HepG2 (cell line): ENCODE results near the gene AGT. TPM values are rescaled to one million over a fixed set of nuclear protein-coding genes. Genes with fewer than 3 reads are reported as not detected.

Experiments used
- ATAC-seq: fragments of 200-7000 bp; cut with Tn5 transposase; 3 replicates; pipeline ENCODE4 v1.9.1; 2020; ENCODE audit warnings: mild to moderate bottlenecking, moderate library complexity
- BruUV-seq: library from RNA; stranded (reverse); fragments of 400-500 nt; replicated peaks from 2 replicates; lab custom pipeline; 2021; lab: Mats Ljungman, UMichigan
- CTCF ChIA-PET: fragments of 300-600 bp; formaldehyde crosslinking; extraction: SDS; loops from one replicate; lab custom pipeline; 2021; ENCODE audit warnings: low total read pairs, inconsistent platforms, low intra/inter-chr PET ratio; lab: Yijun Ruan, JAX
- POLR2A ChIA-PET: fragments of 350-600 bp; sonication (Branson Sonifier 250); formaldehyde crosslinking; loops from one replicate; lab custom pipeline; 2020; ENCODE audit warnings: antibody characterized with exemption, inconsistent platforms; lab: Yijun Ruan, JAX
- DNase-seq: peaks from one replicate; pipeline ENCODE4 v3.0.0-alpha.2; 2015; ENCODE audit warnings: low spot score
- FAIRE-seq: peaks from 3 replicates; lab custom pipeline; 2011; peaks lifted over from hg19 to GRCh38; lab: Jason Lieb, UNC
- H2AFZ ChIP-seq: one replicate; pipeline ENCODE4 v1.6.1; 2011; ENCODE audit warnings: low read length, inconsistent platforms
- H3K27ac ChIP-seq: fragments of 300-600 bp; 3 replicates; pipeline ENCODE4 v1.8.0; 2011; ENCODE audit warnings: mixed run types, mild to moderate bottlenecking, mixed read lengths, low read length, inconsistent platforms; ENCODE audit not compliant: insufficient read depth; ENCODE audit errors: extremely low read length
- H3K27me3 ChIP-seq, 2 experiments: fragments of 200-600 bp in 1 of 2; 2 replicates in 1 of 2; 3 replicates in 1 of 2; pipeline versions ENCODE4 v1.6.0 to v1.8.0; 2011; ENCODE audit warnings: low read length in 2 of 2, mild to moderate bottlenecking in 2 of 2, moderate library complexity in 2 of 2, inconsistent platforms in 1 of 2; ENCODE audit not compliant: insufficient read depth in 2 of 2, control insufficient read depth in 1 of 2
- H3K36me3 ChIP-seq, 2 experiments: fragments of 200-600 bp in 1 of 2; replicated peaks in 1 of 2; 2 replicates in 1 of 2; 3 replicates in 1 of 2; pipeline versions ENCODE4 v1.5.1 to v1.8.0; 2011; ENCODE audit warnings: low read length in 2 of 2, inconsistent platforms in 1 of 2; ENCODE audit not compliant: insufficient read depth in 2 of 2, control insufficient read depth in 1 of 2
- H3K4me1 ChIP-seq: 2 replicates; pipeline ENCODE4 v1.5.1; 2012; ENCODE audit warnings: low read length, inconsistent platforms; ENCODE audit not compliant: insufficient read depth
- H3K4me2 ChIP-seq: 2 replicates; pipeline ENCODE4 v1.6.0; 2011; ENCODE audit warnings: low read depth, low read length, inconsistent platforms
- H3K4me3 ChIP-seq, 3 experiments: fragments of 200-600 bp in 1 of 3; sonication (generic), shearing (Covaris generic) in 1 of 3; replicated peaks in 1 of 3; 2 replicates each; pipeline ENCODE4 v1.5.1; 2011 to 2016; ENCODE audit warnings: low read length in 3 of 3, inconsistent platforms in 2 of 3, low read depth in 2 of 3, mild to moderate bottlenecking in 2 of 3, control low read depth in 1 of 3, mixed read lengths in 1 of 3; ENCODE audit not compliant: insufficient read depth in 1 of 3
- H3K79me2 ChIP-seq: one replicate; pipeline ENCODE4 v1.6.1; 2011; ENCODE audit warnings: low read length, inconsistent platforms; ENCODE audit not compliant: insufficient read depth
- H3K9ac ChIP-seq: 2 replicates; pipeline ENCODE4 v1.6.0; 2011; ENCODE audit warnings: mild to moderate bottlenecking, low read depth, low read length, inconsistent platforms; ENCODE audit not compliant: insufficient read depth
- H3K9me3 ChIP-seq: 2 replicates; pipeline ENCODE4 v1.5.1; 2012; ENCODE audit warnings: mild to moderate bottlenecking, low read length
- H4K20me1 ChIP-seq: 2 replicates; pipeline ENCODE4 v1.6.0; 2011; ENCODE audit warnings: inconsistent platforms, mild to moderate bottlenecking, low read length, moderate library complexity; ENCODE audit not compliant: insufficient read depth
- AKAP8 ChIP-seq: sonication (generic); formaldehyde crosslinking; IDR thresholded peaks from 2 replicates; pipeline ENCODE4 v1.5.1; 2020; ENCODE audit warnings: mild to moderate bottlenecking, missing genetic modification reagents
- BATF2 ChIP-seq: sonication (generic); formaldehyde crosslinking; IDR thresholded peaks from 2 replicates; pipeline ENCODE4 v1.8.0; 2022; ENCODE audit warnings: mild to moderate bottlenecking, missing genetic modification reagents, moderate library complexity
- DNMT1 ChIP-seq: sonication (generic); formaldehyde crosslinking; IDR thresholded peaks from 2 replicates; pipeline ENCODE4 v1.5.1; 2020; ENCODE audit warnings: mild to moderate bottlenecking, missing genetic modification reagents
- FOXA3 ChIP-seq: IDR thresholded peaks from 2 replicates; pipeline ENCODE4 v1.6.1; 2016; ENCODE audit warnings: missing genetic modification reagents, missing compliant biosample characterization
- GATAD1 ChIP-seq: IDR thresholded peaks from 2 replicates; pipeline ENCODE4 v1.6.1; 2016; ENCODE audit warnings: missing genetic modification reagents, missing compliant biosample characterization
- HOXA7 ChIP-seq: sonication (generic); formaldehyde crosslinking; IDR thresholded peaks from 2 replicates; pipeline ENCODE4 v1.8.1; 2022; ENCODE audit warnings: mild to moderate bottlenecking, missing genetic modification reagents, moderate library complexity
- MNT ChIP-seq: fragments of 450-650 bp; IDR thresholded peaks from 2 replicates; pipeline ENCODE4 v1.6.1; 2016
- SYNCRIP ChIP-seq: fragments of 200-400 bp; formaldehyde crosslinking; IDR thresholded peaks from 2 replicates; pipeline ENCODE4 v1.6.1; 2018; ENCODE audit warnings: mild to moderate bottlenecking, low read depth, low read length; ENCODE audit not compliant: insufficient read depth
- WIZ ChIP-seq: sonication (generic); formaldehyde crosslinking; IDR thresholded peaks from 2 replicates; pipeline ENCODE4 v1.5.1; 2020; ENCODE audit warnings: mild to moderate bottlenecking, missing genetic modification reagents
- XRCC5 ChIP-seq: fragments of 200-400 bp; formaldehyde crosslinking; optimal IDR thresholded peaks from 2 replicates; pipeline ENCODE3; 2017; ENCODE audit warnings: mild to moderate bottlenecking, low read length
- ZBTB14 ChIP-seq: sonication (generic); formaldehyde crosslinking; IDR thresholded peaks from 2 replicates; pipeline ENCODE4 v1.4.0; 2020; ENCODE audit warnings: missing genetic modification reagents
- ZBTB3 ChIP-seq: sonication (generic); formaldehyde crosslinking; IDR thresholded peaks from 2 replicates; pipeline ENCODE4 v1.4.0; 2020; ENCODE audit warnings: low read depth, mild to moderate bottlenecking, moderate library complexity, missing genetic modification reagents, borderline replicate concordance
- ZNF138 ChIP-seq: sonication (generic); formaldehyde crosslinking; IDR thresholded peaks from 2 replicates; pipeline ENCODE4 v1.5.0; 2020; ENCODE audit warnings: mild to moderate bottlenecking, low read depth, missing genetic modification reagents
- ZNF225 ChIP-seq: sonication (generic); formaldehyde crosslinking; IDR thresholded peaks from 2 replicates; pipeline ENCODE4 v1.4.0; 2020; ENCODE audit warnings: mild to moderate bottlenecking, missing genetic modification reagents
- ZNF264 ChIP-seq: sonication (generic); formaldehyde crosslinking; IDR thresholded peaks from 2 replicates; pipeline ENCODE4 v1.4.0; 2020; ENCODE audit warnings: missing genetic modification reagents
- ZNF597 ChIP-seq: sonication (generic); formaldehyde crosslinking; IDR thresholded peaks from 2 replicates; pipeline ENCODE4 v1.5.0; 2020; ENCODE audit warnings: missing genetic modification reagents
- ZNF598 ChIP-seq: sonication (generic); formaldehyde crosslinking; IDR thresholded peaks from 2 replicates; pipeline ENCODE4 v1.5.1; 2020; ENCODE audit warnings: mild to moderate bottlenecking, missing genetic modification reagents, borderline replicate concordance
- ZNF850 ChIP-seq: sonication (generic); formaldehyde crosslinking; conservative IDR thresholded peaks from 2 replicates; pipeline ENCODE4 v1.9.0; 2021; ENCODE audit warnings: mild to moderate bottlenecking, missing genetic modification reagents
- ZSCAN22 ChIP-seq: sonication (generic); formaldehyde crosslinking; IDR thresholded peaks from 2 replicates; pipeline ENCODE4 v1.4.0; 2020; ENCODE audit warnings: mild to moderate bottlenecking, missing genetic modification reagents
- WGBS: methylation state at CpG from one replicate; pipeline ENCODE4 v1.1.6; 2017; ENCODE audit warnings: low lambda C conversion rate; 5-methylcytosine and 5-hydroxymethylcytosine counted together
- in situ Hi-C: cut with HindIII; loops from 2 replicates; pipeline ENCODE4 v1.10.0; 2017; ENCODE audit warnings: low pct_unique_long_range_greater_than_20kb; ENCODE audit not compliant: extremely low pct_ligation_motif_present
- intact Hi-C: fragments of 100-400 bp; cut with micrococcal nuclease; formaldehyde crosslinking; loops from one replicate; pipeline ENCODE4 v1.10.0; 2022; ENCODE audit not compliant: unreplicated experiment
- polyA plus RNA-seq, 8 experiments: library from polyadenylated mRNA; depleted of rRNA in 3 of 8; stranded (reverse) in 7 of 8; unstranded in 1 of 8; fragments of >200 nt; fragmentation: Illumina TruSeq in 4 of 8; extraction: Trizol in 4 of 8; gene quantifications; 2 replicates each; pipeline versions ENCODE4 v1.2.1 to v1.2.3, GENCODE V29; 2011 to 2016; ENCODE audit warnings: low read depth in 4 of 8, missing spikeins in 1 of 8, mixed read lengths in 1 of 8; ENCODE audit not compliant: insufficient read depth in 1 of 8
- total RNA-seq, 5 experiments: library from RNA; depleted of rRNA; stranded (reverse); fragments of >200 nt; fragmentation: Illumina TruSeq; extraction: Trizol; gene quantifications; 2 replicates each; pipeline ENCODE4 v1.2.3, GENCODE V29; 2016; ENCODE audit warnings: low read depth in 1 of 5

The AGT gene
- total and polyA plus RNA-seq, 2 of the 13 experiments (the other 11 are each of a cell fraction or from before 2014, with no cell fraction given) = 892 to 2,071 TPM

- TF ChIP-seq ZNF597 (no peak), XRCC5 (no peak), HOXA7 (no peak), ZNF225 (CRISPR knock-in tag) (no peak), GATAD1 (no peak), MNT (peak; percentile 42; the same call in 1 of the 2 replicates), FOXA3 (CRISPR knock-in tag) (no peak), ZBTB3 (CRISPR knock-in tag) (no peak), ZNF264 (CRISPR knock-in tag) (no peak)
These were observed 9.1 kb downstream of the AGT start (continued) for GRCh38 chr1:230704830-230705229.

GRCh38 chr1:230703679-230704385 is 10.1 kb downstream of the AGT start:
- H3K79me2 ChIP-seq = peaks cover 35% of the 10 kb centered on the region
- DNase-seq = no peak
- H3K9me3 ChIP-seq = no peaks in the 10 kb centered on the region
- peak overlapping the region; percentile 89 for H3K27ac ChIP-seq
- peaks cover 96% of the 10 kb centered on the region for H3K4me1 ChIP-seq
- no peaks in the 10 kb centered on the region for H3K27me3 ChIP-seq
- ChIA-PET CTCF (no interaction called here), POLR2A (interaction anchor here (0.7 to 5.3 kb wide), 12 partner anchors 9 to 1195 kb away, joined by 3 to 94 read pairs (median 6); partner anchors contain the start of genes AGT and NUP133)
- 84% methylated on average over 4 of the region's 8 CpGs for WGBS
- intact Hi-C loops = loop anchor here (1.0 to 2.0 kb wide), 5 partner anchors 23 to 71 kb away; partner anchors contain the start of gene COG2
- H3K36me3 ChIP-seq = peaks cover 26 to 52% of the 10 kb centered on the region in 2 experiments
- H3K9ac ChIP-seq = peak overlapping the region; percentile 20
- BruUV-seq = no TSS peak
- peaks cover 57% of the 10 kb centered on the region for H4K20me1 ChIP-seq
- in situ Hi-C loops = loop anchor here (5.0 kb wide), 1 partner anchor 62 kb away; the partner anchor contains the start of gene COG2
- ATAC-seq = no peak
- no peak overlapping the region for H2AFZ ChIP-seq
- H3K4me3 ChIP-seq = peak overlapping the region in 1 of 3 experiments; percentile 32; a peak in 1 of 6 replicates
- FAIRE-seq = no peak
- H3K4me2 ChIP-seq = peak overlapping the region; percentile 36
- TF ChIP-seq DNMT1 (CRISPR knock-in tag) (0 out of 2 replicates have a peak, but pooled peaks have one; percentile 76), BATF2 (CRISPR knock-in tag) (0 out of 2 replicates have a peak, but pooled peaks have one; percentile 21), ZNF598 (CRISPR knock-in tag) (0 out of 2 replicates have a peak, but pooled peaks have one; percentile 14), ZBTB14 (CRISPR knock-in tag) (no peak), ZNF138 (0 out of 2 replicates have a peak, but pooled peaks have one; percentile 43), AKAP8 (CRISPR knock-in tag) (peak; percentile 64; the same call in 1 of the 2 replicates), ZSCAN22 (CRISPR knock-in tag) (no peak), WIZ (peak; percentile 87; the same call in 1 of the 2 replicates), SYNCRIP (no peak), ZNF850 (CRISPR knock-in tag) (no peak)
